Stimulated activated CD4-positive, alpha-beta T cell treated with anti-CD3 and anti-CD28 coated beads, Interleukin-12 subunit alpha, Interleukin-12 subunit beta, amount 100 ng/mL, for 48 hours (primary cell): Measurements from ENCODE around the gene APOA1.

Experiments
- DNase-seq, 3 donors: peaks; one replicate each; pipeline ENCODE4 v3.0.0-alpha.2; 2020; ENCODE audit warnings: low read depth in 2 of 3, low spot score in 1 of 3

APOA1 gene

DNA sequence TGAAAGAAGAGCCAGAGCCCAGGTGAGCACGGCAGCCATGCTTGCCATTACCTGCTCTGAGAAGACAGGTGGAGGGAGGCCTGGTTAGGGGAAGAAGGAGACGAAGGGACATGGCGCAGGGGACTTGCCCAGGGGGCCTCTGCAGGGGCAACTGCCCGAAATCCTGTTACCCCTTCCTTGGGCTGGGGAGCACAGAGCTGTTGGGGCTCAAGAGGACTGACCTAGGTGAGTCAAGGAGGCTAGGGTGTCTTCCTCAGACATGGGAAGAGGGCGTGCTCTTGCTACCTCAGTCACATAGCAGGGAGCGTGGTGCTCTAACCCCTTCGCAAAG is 45.6 kb downstream of the APOA1 start, which contains the start of gene APOA5:
TSS of gene APOA5 (minus strand) at position 67 of the 331 bp plus-strand sequence. CDS start at position 48, 19 bp downstream.
- no peak for DNase-seq

DNA sequence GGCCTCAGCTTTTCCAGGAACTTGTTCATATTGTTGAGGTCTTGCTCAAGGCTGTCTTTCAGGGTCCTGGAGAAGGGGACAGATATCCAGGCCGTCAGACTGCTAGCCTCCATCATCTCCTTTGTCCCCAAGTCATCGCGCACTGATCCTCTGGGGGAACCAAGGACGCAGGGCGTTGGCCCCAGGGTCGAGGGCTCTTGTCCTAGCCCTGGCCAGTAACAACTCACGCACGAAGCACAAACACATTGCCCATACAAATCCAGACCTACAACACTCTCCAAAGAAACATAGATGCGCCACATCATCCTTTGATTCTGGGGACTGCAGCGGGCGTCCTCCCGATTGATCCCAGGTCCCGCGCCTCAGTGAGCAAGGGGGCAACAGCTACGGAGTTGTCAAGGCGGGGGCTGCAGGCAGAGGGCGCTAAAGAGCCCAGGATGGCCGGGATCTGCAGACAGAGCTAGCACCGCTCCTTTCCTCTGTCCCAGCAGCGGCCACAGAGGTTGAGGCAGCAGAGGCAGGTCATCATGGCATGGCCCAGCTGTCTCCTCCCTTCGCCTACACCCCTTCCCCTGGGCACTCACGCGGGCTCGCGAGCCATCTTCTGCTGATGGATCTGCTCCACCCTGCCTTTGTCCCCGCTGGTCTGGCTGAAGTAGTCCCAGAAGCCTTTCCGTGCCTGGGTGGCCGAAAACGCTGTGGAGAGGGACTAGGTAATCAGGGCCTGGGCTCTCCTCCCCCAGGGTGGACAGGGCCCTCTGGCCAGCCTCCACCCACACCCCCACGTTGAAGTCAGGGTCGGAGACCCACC is 46.2 kb downstream of the APOA1 start:
- peak; percentile 60 to 77 (median 72) for DNase-seq

DNA sequence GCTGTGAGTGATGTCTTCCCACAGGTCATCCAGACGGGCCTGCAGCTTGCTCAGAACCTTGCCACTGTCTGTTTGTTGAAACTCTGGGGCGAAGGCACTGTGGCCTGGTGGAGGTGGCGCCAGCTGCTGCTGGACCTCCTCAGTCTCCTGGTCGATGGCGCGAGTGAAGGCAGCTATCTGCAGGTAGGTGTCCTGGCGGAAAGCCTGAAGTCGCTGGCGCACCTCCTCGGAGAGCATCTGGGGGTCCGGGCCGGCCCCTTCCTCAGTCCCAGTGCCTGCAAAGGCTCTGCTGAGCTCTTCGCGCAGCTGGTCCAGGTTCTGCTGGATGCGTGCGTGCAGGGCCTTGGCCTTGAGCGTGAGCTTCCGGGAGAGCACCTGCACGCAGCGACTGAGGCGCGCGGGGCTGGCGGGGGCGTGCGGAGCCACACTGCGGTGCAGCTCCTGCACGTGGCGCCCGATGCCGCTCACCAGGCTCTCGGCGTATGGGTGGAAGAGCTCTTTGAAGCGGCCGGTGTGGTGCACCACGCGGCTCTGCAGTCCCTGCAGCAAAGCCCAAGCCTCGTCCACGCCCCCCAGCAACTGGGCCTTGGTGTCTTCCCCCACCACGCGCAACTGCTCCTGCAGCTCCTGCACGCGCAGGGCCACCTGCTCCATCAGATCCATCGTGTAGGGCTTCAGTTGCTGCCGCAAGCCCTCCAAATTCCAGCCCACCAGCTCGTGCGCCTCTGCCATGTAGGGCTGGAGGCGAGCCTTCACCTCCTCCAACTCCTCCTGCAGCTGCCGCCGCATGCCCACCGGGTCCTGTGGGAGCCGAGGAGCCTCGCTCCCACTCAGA is 47.0 kb downstream of the APOA1 start:
- DNase-seq, result no peak

DNA sequence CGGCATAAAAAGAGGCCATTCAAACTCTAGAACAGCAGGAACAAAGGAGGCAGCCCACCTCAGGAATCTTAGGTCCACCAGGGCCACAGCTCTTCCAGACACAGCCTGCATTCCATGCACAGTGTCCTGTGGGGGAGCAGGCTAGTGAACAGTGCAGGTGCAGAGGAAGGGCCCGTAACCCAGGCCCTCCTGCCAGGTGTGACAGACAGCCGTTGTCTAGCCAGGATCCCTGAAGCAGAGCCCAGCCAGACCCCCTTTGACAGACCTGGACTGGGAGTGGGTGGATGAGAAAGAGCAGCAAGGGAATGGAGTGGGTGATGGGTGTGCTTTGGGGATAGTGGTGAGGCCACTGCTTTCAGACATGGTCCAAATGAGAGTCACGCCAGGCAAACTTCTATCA is 48.4 kb downstream of the APOA1 start:
- no peak for DNase-seq

DNA sequence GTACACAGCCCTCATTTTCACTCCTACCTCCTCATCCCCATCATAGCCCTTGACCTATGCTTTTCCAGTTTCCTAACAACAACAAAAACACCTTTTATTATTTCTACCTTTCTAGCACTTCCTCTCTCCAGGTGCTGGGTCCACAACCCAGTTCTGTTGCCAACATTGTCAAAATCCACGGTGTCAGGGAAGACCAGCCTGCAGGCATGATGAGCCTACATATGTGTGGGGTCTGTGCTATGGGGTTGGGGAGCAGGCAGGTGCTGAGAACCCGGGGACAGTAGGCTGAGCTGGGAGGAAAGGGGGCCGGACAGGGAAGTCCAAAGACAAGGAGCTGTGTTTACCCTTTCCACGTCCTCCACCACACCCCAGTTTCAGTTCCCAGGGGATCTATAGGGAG is 48.9 kb downstream of the APOA1 start:
- no peak for DNase-seq

DNA sequence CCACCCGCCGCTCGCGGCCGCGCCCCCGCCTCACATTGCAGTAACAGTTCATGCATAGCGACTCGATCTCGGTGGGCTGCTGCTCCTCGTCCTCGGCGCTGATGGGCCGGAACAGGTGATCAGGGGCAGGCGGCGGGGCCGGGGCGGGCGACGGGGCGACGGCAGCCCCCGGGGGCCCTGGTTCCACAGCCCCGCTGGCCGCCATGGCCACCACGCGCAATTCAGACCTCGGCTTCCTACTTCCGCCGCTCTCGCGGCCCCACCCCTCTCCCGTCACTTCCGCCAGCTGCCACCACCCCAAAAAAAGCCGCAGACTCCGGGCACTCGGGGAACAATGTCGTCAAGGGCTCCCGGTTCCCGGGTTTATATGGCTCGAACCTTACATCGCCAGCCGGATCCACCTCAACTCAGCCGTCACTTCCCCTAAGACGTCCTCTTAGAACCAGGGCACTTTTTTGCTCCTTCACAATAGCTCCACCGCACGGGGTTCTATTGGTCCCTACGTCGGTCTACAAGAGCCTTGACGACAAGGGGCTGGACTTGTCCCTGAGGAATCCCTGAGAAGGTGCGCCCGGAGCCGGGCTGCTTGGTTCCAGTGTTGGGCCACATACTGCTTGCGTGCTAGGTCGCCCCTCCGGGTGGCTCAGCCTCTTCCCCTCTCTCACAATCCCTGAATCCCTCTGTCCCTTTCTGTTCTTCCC is 49.5 kb downstream of the APOA1 start, which contains the start of gene ZPR1:
TSS of gene ZPR1 (minus strand) at position 238 of the 701 bp plus-strand sequence. CDS start at position 205, 33 bp downstream.
- peak; percentile 65 to 80 (median 76) for DNase-seq

DNA sequence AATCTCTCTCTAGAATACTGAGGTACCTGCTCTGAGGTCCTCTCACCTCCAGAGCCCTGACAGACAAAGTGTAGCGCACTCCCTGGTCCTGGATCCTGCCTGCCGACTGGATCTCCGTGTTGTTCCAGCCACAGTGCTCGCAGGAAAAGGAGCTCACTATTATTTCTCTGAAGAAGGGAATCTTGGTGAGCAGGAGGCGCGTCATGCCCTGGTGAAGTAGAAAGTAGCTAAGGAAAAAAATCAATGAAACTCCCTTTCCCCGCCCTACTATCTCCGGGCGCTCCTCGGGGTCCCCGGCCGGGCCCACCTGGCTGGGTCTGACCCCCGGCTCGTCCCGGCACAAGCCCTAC is 50.0 kb downstream of the APOA1 start:
- DNase-seq, result no peak

DNA sequence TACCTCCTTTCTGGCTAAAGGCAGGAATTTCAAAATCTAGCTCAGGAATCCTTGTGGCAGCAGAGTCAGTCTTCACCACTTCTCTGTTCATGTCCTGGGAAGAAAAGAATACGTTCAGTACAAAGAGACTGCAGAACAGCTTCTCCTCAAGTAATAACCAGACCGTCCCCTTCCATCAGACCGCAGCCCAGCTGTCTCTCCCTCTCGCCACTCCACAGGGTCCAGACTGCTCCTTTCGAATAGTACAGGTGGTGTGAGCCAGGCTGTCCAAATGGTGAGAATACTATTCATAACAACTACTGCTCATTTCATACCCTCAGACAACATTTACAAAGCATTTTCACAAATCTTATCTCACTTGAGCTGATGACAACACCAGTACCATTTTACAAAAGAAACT is 50.5 kb downstream of the APOA1 start:
- no peak for DNase-seq

DNA sequence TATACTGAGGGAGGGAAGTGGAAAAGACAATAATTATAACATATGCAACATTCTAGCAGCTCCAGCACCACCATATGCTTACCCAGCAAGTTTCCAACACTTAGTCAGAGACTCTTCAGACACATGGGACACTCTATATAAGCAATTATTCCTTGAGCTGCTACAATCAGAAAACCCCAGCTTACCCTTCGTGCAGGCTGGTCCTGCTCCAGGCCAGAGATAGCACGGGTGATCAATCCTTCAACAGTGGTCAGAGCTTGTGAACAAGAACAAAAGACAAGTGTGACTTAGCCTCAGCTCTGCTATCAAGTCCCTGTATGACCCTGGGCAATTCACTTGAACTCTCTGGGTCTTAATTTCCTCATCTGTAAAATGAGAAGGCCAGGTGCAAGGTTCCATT is 51.1 kb downstream of the APOA1 start:
- DNase-seq, result no peak
